ENCODE measurements around the gene ETV5. TPM values are rescaled to one million over a fixed set of nuclear protein-coding genes. Genes with fewer than 3 reads are reported as not detected.

ETV5 gene
- 10 to 100 TPM in 1 of 4 donors, 1 to 10 TPM in 2, not detected in 1; 1.9 to 12.2 (median 4.0) TPM for total RNA-seq

GRCh38 chr3:186108941-186109865 is at the start of gene ETV5:
Gene ETV5 (minus strand): TSS chr3:186109089. CDS start chr3:186105868, 3,221 bp downstream.
- intact Hi-C loops (cut with DNase I; ENCODE audit: low total_unique reads) = no loop called here
- Histone ChIP-seq H3K9me3 (no peaks in the 10 kb centered on the region), H3K36me3 (no peaks in the 10 kb centered on the region), H3K4me1 (peaks cover 4 to 47% (median 28%) of the 10 kb centered on the region in 4 donors), H3K27ac (peak within 1 kb of the TSS; percentile 78 to 88 (median 82)), H3K4me3 (peak within 1 kb of the TSS; percentile 41 to 76 (median 69)), H3K27me3 (peaks cover 78% of the 10 kb centered on the region)
- TF ChIP-seq POLR2AphosphoS5 (IDR thresholded peaks at IDR 0.05) (peak; percentile 50 to 79 (median 64)), CTCF (IDR thresholded peaks at IDR 0.05) (peak in 1 of 5 experiments; percentile 16), EP300 (IDR thresholded peaks at IDR 0.05; ENCODE audit: low read depth) (no peak), POLR2A (IDR thresholded peaks at IDR 0.05) (peak; percentile 38)
- DNase-seq = peak; percentile 98
- 0% methylated on average over 2 to 44 of the region's 63 CpGs for WGBS, 2 donors (ENCODE audit: low coverage in 1 of 2)
- in situ Hi-C loops (cut with MboI; ENCODE audit: low pct_ligation_motif_present in 1 of 4, low pct_unique_long_range_greater_than_20kb in 1 of 4, low sequenced_read_pairs in 3 of 4) = loop anchor here in 1 of 4 donors (25.0 kb wide), 1 partner anchor 678 kb away; the partner anchor contains the start of gene EIF4A2

- 94 to 100% methylated on average over 1 to 2 of the region's 2 CpGs for WGBS, 2 donors (ENCODE audit: low coverage in 1 of 2)
- TF ChIP-seq POLR2AphosphoS5 (IDR thresholded peaks at IDR 0.05) = no peak
- no peak for TF ChIP-seq CTCF (IDR thresholded peaks at IDR 0.05)
- TF ChIP-seq EP300 (IDR thresholded peaks at IDR 0.05; ENCODE audit: low read depth) = no peak
- no peak for TF ChIP-seq POLR2A (IDR thresholded peaks at IDR 0.05)
- intact Hi-C loops (cut with DNase I; ENCODE audit: low total_unique reads) = no loop called here
Measured at GRCh38 chr3:186154641-186155040, 45.8 kb upstream of the ETV5 start.

GRCh38 chr3:186152889-186153292 is 44.0 kb upstream of the ETV5 start:
- TF ChIP-seq EP300 (IDR thresholded peaks at IDR 0.05; ENCODE audit: low read depth) = no peak
- TF ChIP-seq POLR2A (IDR thresholded peaks at IDR 0.05) = no peak
- no peak for TF ChIP-seq POLR2AphosphoS5 (IDR thresholded peaks at IDR 0.05)
- no peak for TF ChIP-seq CTCF (IDR thresholded peaks at IDR 0.05)
- H3K9me3 ChIP-seq = no peaks in the 10 kb centered on the region
- no peaks in the 10 kb centered on the region for H3K4me1 ChIP-seq
- no peak for DNase-seq
- in situ Hi-C loops (cut with MboI; ENCODE audit: low pct_ligation_motif_present in 1 of 4, low pct_unique_long_range_greater_than_20kb in 1 of 4, low sequenced_read_pairs in 3 of 4) = no loop called here
- no peak overlapping the region for H3K27ac ChIP-seq
- H3K27me3 ChIP-seq = peaks cover 4% of the 10 kb centered on the region
- intact Hi-C loops (cut with DNase I; ENCODE audit: low total_unique reads) = no loop called here
- no peak overlapping the region for H3K4me3 ChIP-seq
- H3K36me3 ChIP-seq = no peaks in the 10 kb centered on the region
- 44 to 66% methylated on average over 2 to 9 of the region's 9 CpGs for WGBS, 2 donors (ENCODE audit: low coverage in 1 of 2)

More at GRCh38 chr3:186154641-186155040, 45.8 kb upstream of the ETV5 start:
- no peak for DNase-seq
- Histone ChIP-seq H3K4me3 (no peak overlapping the region), H3K9me3 (no peaks in the 10 kb centered on the region), H3K36me3 (no peaks in the 10 kb centered on the region), H3K27ac (no peak overlapping the region), H3K27me3 (peaks cover 4% of the 10 kb centered on the region), H3K4me1 (no peaks in the 10 kb centered on the region)
- in situ Hi-C loops (cut with MboI; ENCODE audit: low pct_ligation_motif_present in 1 of 4, low pct_unique_long_range_greater_than_20kb in 1 of 4, low sequenced_read_pairs in 3 of 4) = no loop called here

- in situ Hi-C loops (cut with MboI; ENCODE audit: low pct_ligation_motif_present in 1 of 4, low pct_unique_long_range_greater_than_20kb in 1 of 4, low sequenced_read_pairs in 3 of 4) (no loop called here), intact Hi-C loops (cut with DNase I; ENCODE audit: low total_unique reads) (no loop called here)
- H3K9me3 ChIP-seq = no peaks in the 10 kb centered on the region
- H3K27me3 ChIP-seq = peaks cover under 1% of the 10 kb centered on the region
- 63 to 77% methylated on average over 6 to 8 of the region's 8 CpGs for WGBS, 2 donors (ENCODE audit: low coverage in 1 of 2)
- no peak overlapping the region for H3K4me3 ChIP-seq
- TF ChIP-seq EP300 (IDR thresholded peaks at IDR 0.05; ENCODE audit: low read depth) (no peak), POLR2A (IDR thresholded peaks at IDR 0.05) (no peak), POLR2AphosphoS5 (IDR thresholded peaks at IDR 0.05) (no peak), CTCF (IDR thresholded peaks at IDR 0.05) (no peak)
- H3K36me3 ChIP-seq = no peaks in the 10 kb centered on the region
- DNase-seq = no peak
- no peak overlapping the region for H3K27ac ChIP-seq
- no peaks in the 10 kb centered on the region for H3K4me1 ChIP-seq
Measured at GRCh38 chr3:186152361-186152798, 43.5 kb upstream of the ETV5 start.

All from transverse colon (tissue), 4 donors.